Measurements from ENCODE around the gene PRTFDC1. TPM values are rescaled to one million over a fixed set of nuclear protein-coding genes. Genes with fewer than 3 reads are reported as not detected.
A peak's percentile ranks its signal among the peaks of the same experiment; 100 is the strongest.
"Not testable (repeated sequence)": the region's sequence is repeated elsewhere in the genome, so short reads cannot be mapped to it uniquely, and the experiment has no call there.

PRTFDC1 gene
- total RNA-seq, 2 donors from 2014 or later: 14.5 to 18.3 TPM

GRCh38 chr10:24920907-24921881 lies 31.2 kb downstream of the PRTFDC1 start:
- H3K9me3 Mint-ChIP-seq: peaks cover 38% of the 10 kb centered on the region
- H3K27me3 Mint-ChIP-seq (ENCODE audit: insufficient read depth): peaks cover 2% of the 10 kb centered on the region
- no peaks in the 10 kb centered on the region for H3K36me3 ChIP-seq (ENCODE audit: control insufficient read depth, insufficient read depth, low read length)
- peak; percentile 59 for DNase-seq
- H3K9ac ChIP-seq (ENCODE audit: extremely low read depth, low read length, poor library complexity, severe bottlenecking): no peak overlapping the region
- H3K4me3 Mint-ChIP-seq: no peak overlapping the region
- TF ChIP-seq CTCF (conservative IDR thresholded peaks at IDR 0.05): no peak
- H3K9me3 ChIP-seq (ENCODE audit: control insufficient read depth, low read length): no peaks in the 10 kb centered on the region
- peaks cover 9% of the 10 kb centered on the region for H3K4me1 Mint-ChIP-seq
- no peaks in the 10 kb centered on the region for H3K4me1 ChIP-seq (ENCODE audit: control insufficient read depth, insufficient read depth, low read length)
- no peak overlapping the region for H3K27ac ChIP-seq (ENCODE audit: low read depth, low read length)
- H3K27ac Mint-ChIP-seq: peak overlapping the region; percentile 85
- peaks cover 32% of the 10 kb centered on the region for H3K36me3 Mint-ChIP-seq (ENCODE audit: low read depth)
- WGBS, 2 experiments (ENCODE audit: insufficient coverage in 1 of 2, insufficient read length in 1 of 2): 60 to 80% methylated on average over 1 to 7 of the region's 7 CpGs
- no peak overlapping the region for H3K4me3 ChIP-seq (ENCODE audit: low read length)
- no peaks in the 10 kb centered on the region for H3K27me3 ChIP-seq (ENCODE audit: control insufficient read depth, insufficient read depth, low read length, poor library complexity, severe bottlenecking)

GRCh38 chr10:24920192-24920591 lies 32.2 kb downstream of the PRTFDC1 start:
- H3K9me3 ChIP-seq (ENCODE audit: control insufficient read depth, low read length); H3K27me3 ChIP-seq (ENCODE audit: control insufficient read depth, insufficient read depth, low read length, poor library complexity, severe bottlenecking); H3K27ac ChIP-seq (ENCODE audit: low read depth, low read length); H3K36me3 ChIP-seq (ENCODE audit: control insufficient read depth, insufficient read depth, low read length); H3K4me3 Mint-ChIP-seq; H3K4me1 ChIP-seq (ENCODE audit: control insufficient read depth, insufficient read depth, low read length); H3K4me3 ChIP-seq (ENCODE audit: low read length); H3K4me1 Mint-ChIP-seq; DNase-seq; H3K27me3 Mint-ChIP-seq (ENCODE audit: insufficient read depth); H3K9ac ChIP-seq (ENCODE audit: extremely low read depth, low read length, poor library complexity, severe bottlenecking); H3K27ac Mint-ChIP-seq: not testable (repeated sequence)
- H3K36me3 Mint-ChIP-seq (ENCODE audit: low read depth): peaks cover 25% of the 10 kb centered on the region
- peaks cover 32% of the 10 kb centered on the region for H3K9me3 Mint-ChIP-seq
- WGBS, 2 experiments (ENCODE audit: insufficient coverage in 1 of 2, insufficient read length in 1 of 2): 93 to 100% methylated on average over 2 of the region's 2 CpGs

- not testable (repeated sequence) for H3K27ac ChIP-seq (ENCODE audit: low read depth, low read length); H3K9ac ChIP-seq (ENCODE audit: extremely low read depth, low read length, poor library complexity, severe bottlenecking); H3K27me3 ChIP-seq (ENCODE audit: control insufficient read depth, insufficient read depth, low read length, poor library complexity, severe bottlenecking); H3K4me3 Mint-ChIP-seq; H3K9me3 ChIP-seq (ENCODE audit: control insufficient read depth, low read length); H3K27ac Mint-ChIP-seq; H3K36me3 ChIP-seq (ENCODE audit: control insufficient read depth, insufficient read depth, low read length); H3K4me1 Mint-ChIP-seq; H3K4me1 ChIP-seq (ENCODE audit: control insufficient read depth, insufficient read depth, low read length); H3K27me3 Mint-ChIP-seq (ENCODE audit: insufficient read depth); DNase-seq; H3K4me3 ChIP-seq (ENCODE audit: low read length)
- H3K36me3 Mint-ChIP-seq (ENCODE audit: low read depth): peaks cover 20% of the 10 kb centered on the region
- H3K9me3 Mint-ChIP-seq: peaks cover 27% of the 10 kb centered on the region
- WGBS, 2 experiments (ENCODE audit: insufficient coverage in 1 of 2, insufficient read length in 1 of 2): 83 to 89% methylated on average over 1 of the region's 1 CpG
These were observed 32.8 kb downstream of the PRTFDC1 start for GRCh38 chr10:24919629-24920028.

- H3K36me3 Mint-ChIP-seq (ENCODE audit: low read depth): peaks cover 11% of the 10 kb centered on the region
- H3K9me3 Mint-ChIP-seq: peaks cover 10% of the 10 kb centered on the region
- Histone ChIP-seq H3K9ac (ENCODE audit: extremely low read depth, low read length, poor library complexity, severe bottlenecking) (no peak overlapping the region), H3K9me3 (ENCODE audit: control insufficient read depth, low read length) (no peaks in the 10 kb centered on the region), H3K4me3 (ENCODE audit: low read length) (no peak overlapping the region), H3K4me1 (ENCODE audit: control insufficient read depth, insufficient read depth, low read length) (peaks cover 9% of the 10 kb centered on the region), H3K27ac (ENCODE audit: low read depth, low read length) (no peak overlapping the region), H3K27me3 (ENCODE audit: control insufficient read depth, insufficient read depth, low read length, poor library complexity, severe bottlenecking) (no peaks in the 10 kb centered on the region), H3K36me3 (ENCODE audit: control insufficient read depth, insufficient read depth, low read length) (no peaks in the 10 kb centered on the region)
- no peak for TF ChIP-seq CTCF (conservative IDR thresholded peaks at IDR 0.05)
- DNase-seq: no peak
- H3K27me3 Mint-ChIP-seq (ENCODE audit: insufficient read depth): no peaks in the 10 kb centered on the region
- H3K4me3 Mint-ChIP-seq: no peak overlapping the region
- H3K4me1 Mint-ChIP-seq: peaks cover 9% of the 10 kb centered on the region
- H3K27ac Mint-ChIP-seq: no peak overlapping the region
These were observed 34.4 kb downstream of the PRTFDC1 start for GRCh38 chr10:24917979-24918378.

Data from endodermal cell (in vitro differentiated cells).